ENCODE measurements around the gene NPAS3. TPM values are rescaled to one million over a fixed set of nuclear protein-coding genes. Genes with fewer than 3 reads are reported as not detected.
A peak's percentile ranks its signal among the peaks of the same experiment; 100 is the strongest.

Gene NPAS3
- total RNA-seq, 1 experiment from 2014 or later = 15.6 TPM

DNA sequence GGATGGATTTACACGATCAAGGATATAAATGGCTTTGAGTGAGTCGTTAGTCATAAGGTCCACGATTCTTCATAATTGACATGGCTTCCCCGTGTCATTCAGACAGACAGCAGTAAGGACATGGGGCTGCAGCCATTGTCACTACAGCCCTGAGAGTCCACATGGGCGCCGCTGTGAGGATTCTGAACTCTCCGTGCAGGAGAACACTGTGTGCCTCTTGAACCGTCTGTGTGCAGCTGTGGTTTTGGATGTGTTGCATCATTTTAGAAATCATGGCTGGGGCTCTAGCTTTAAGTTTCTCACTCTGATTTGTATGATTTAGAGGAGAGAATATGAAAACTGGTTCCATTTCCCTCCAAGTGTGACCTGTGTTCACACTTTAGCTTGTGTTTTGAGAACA lies 47.2 kb downstream of the NPAS3 start:
- CTCF ChIA-PET = no interaction called here

DNA sequence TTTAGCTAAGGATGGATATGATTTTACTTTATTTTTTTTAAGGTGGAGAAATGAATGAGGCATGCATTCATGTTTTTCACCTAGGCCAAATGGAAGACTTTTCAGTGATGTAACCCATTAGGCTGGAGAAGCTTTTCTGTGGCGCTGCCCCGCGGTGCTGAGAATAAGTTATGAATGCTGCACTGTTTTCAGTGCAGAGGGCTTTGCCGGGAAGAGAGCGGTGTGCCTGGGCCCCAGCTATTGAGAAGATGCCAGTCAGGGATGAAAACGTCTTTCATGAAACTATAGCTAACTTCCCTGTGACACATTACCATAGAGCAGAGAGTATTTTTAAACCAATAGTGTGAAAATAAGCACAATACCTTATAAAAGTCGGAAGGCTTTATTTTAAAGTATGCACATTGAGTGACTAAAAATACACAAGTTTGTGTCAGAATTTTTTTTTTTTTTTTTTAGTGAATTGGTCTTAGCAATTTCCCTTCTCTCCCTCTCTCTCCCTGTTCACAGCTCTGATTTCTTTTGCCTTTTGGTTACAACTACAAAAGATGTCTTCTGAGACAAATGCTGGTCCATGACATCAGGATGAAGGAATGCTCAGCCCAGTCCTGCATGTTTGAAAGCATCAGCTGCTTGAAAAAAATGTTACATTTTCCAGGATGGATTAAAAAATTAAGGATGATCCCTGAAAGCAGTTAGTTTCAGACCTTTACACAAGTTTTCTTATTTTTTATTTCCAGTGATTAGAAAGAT lies 48.3 kb downstream of the NPAS3 start:
- H3K4me1 ChIP-seq (ENCODE audit: insufficient read depth, low read length, poor library complexity, severe bottlenecking) = peaks cover 60% of the 10 kb centered on the region
- peak; percentile 90 for DNase-seq (ENCODE audit: low spot score)
- no peaks in the 10 kb centered on the region for H3K36me3 ChIP-seq (ENCODE audit: insufficient read depth, low read length, poor library complexity, severe bottlenecking)
- POLR2A ChIA-PET (ENCODE audit: low non-redundant PET) = no interaction called here
- peak overlapping the region; percentile 93 for H3K27ac ChIP-seq (ENCODE audit: low read depth, low read length, poor library complexity, severe bottlenecking)
- H3K27me3 ChIP-seq (replicated peaks; ENCODE audit: insufficient read depth, low read depth, low read length, poor library complexity) = no peaks in the 10 kb centered on the region
- TSS peak; percentile 36 for BruUV-seq (replicated peaks)
- peak overlapping the region; percentile 1 for H3K4me3 ChIP-seq (ENCODE audit: low read depth, low read length, poor library complexity, severe bottlenecking)
- no peaks in the 10 kb centered on the region for H3K9me3 ChIP-seq (ENCODE audit: low read depth, low read length, poor library complexity, severe bottlenecking)
- CTCF ChIA-PET = interaction anchor here (0.7 kb wide), 1 partner anchor 45 kb away, joined by 4 read pairs; no protein-coding TSS in a partner anchor
- no peak for TF ChIP-seq EZH2 (IDR thresholded peaks at IDR 0.05; ENCODE audit: borderline replicate concordance, low read depth, low read length, poor library complexity, severe bottlenecking)
- TF ChIP-seq, protein P1, sequence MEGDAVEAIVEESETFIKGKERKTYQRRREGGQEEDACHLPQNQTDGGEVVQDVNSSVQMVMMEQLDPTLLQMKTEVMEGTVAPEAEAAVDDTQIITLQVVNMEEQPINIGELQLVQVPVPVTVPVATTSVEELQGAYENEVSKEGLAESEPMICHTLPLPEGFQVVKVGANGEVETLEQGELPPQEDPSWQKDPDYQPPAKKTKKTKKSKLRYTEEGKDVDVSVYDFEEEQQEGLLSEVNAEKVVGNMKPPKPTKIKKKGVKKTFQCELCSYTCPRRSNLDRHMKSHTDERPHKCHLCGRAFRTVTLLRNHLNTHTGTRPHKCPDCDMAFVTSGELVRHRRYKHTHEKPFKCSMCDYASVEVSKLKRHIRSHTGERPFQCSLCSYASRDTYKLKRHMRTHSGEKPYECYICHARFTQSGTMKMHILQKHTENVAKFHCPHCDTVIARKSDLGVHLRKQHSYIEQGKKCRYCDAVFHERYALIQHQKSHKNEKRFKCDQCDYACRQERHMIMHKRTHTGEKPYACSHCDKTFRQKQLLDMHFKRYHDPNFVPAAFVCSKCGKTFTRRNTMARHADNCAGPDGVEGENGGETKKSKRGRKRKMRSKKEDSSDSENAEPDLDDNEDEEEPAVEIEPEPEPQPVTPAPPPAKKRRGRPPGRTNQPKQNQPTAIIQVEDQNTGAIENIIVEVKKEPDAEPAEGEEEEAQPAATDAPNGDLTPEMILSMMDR (conservative IDR thresholded peaks at IDR 0.05; ENCODE audit: low read depth, low read length) = no peak
- intact Hi-C loops (cut with micrococcal nuclease; ENCODE audit: unreplicated experiment) = loop anchor here (2.0 kb wide), 1 partner anchor 46 kb away; no protein-coding TSS in a partner anchor

More for the DNA sequence above, 47.2 kb downstream of the NPAS3 start:
- Histone ChIP-seq H3K9me3 (ENCODE audit: low read depth, low read length, poor library complexity, severe bottlenecking) (no peaks in the 10 kb centered on the region), H3K4me1 (ENCODE audit: insufficient read depth, low read length, poor library complexity, severe bottlenecking) (peaks cover 61% of the 10 kb centered on the region), H3K36me3 (ENCODE audit: insufficient read depth, low read length, poor library complexity, severe bottlenecking) (no peaks in the 10 kb centered on the region), H3K4me3 (ENCODE audit: low read depth, low read length, poor library complexity, severe bottlenecking) (peak overlapping the region; percentile 1), H3K27ac (ENCODE audit: low read depth, low read length, poor library complexity, severe bottlenecking) (peak overlapping the region; percentile 93), H3K27me3 (replicated peaks; ENCODE audit: insufficient read depth, low read depth, low read length, poor library complexity) (no peaks in the 10 kb centered on the region)
- DNase-seq (ENCODE audit: low spot score) = peak; percentile 65
- TF ChIP-seq EZH2 (IDR thresholded peaks at IDR 0.05; ENCODE audit: borderline replicate concordance, low read depth, low read length, poor library complexity, severe bottlenecking) = no peak
- TF ChIP-seq, protein P1 (conservative IDR thresholded peaks at IDR 0.05; ENCODE audit: low read depth, low read length) = no peak
- BruUV-seq (replicated peaks) = no TSS peak
- intact Hi-C loops (cut with micrococcal nuclease; ENCODE audit: unreplicated experiment) = loop anchor here (2.0 kb wide), 1 partner anchor 45 kb away; no protein-coding TSS in a partner anchor
- POLR2A ChIA-PET (ENCODE audit: low non-redundant PET) = interaction anchor here (0.5 kb wide), 1 partner anchor 65 kb away, joined by 3 read pairs; no protein-coding TSS in a partner anchor

DNA sequence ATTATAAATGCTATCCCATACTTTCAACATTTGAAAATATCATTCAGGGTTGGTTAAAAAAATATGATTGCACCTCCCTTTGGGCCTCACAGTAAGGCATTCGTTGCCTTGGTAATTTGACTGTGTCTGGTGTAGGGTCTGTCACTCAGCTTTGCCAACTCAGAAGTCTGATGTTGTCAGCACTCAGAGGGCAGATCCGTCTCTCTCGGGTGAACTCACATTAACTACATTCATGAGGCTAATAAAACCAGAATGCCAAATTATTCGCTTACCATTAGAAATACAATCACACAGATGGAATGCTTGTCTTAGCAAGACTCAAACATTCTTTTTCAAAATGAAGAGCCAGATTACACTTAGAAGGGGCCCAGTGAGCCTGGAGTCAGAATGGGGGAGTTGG lies 53.0 kb downstream of the NPAS3 start:
- intact Hi-C loops (cut with micrococcal nuclease; ENCODE audit: unreplicated experiment) = no loop called here
- ChIA-PET CTCF (no interaction called here), POLR2A (ENCODE audit: low non-redundant PET) (no interaction called here)
- H3K4me1 ChIP-seq (ENCODE audit: insufficient read depth, low read length, poor library complexity, severe bottlenecking) = peaks cover 45% of the 10 kb centered on the region
- no peaks in the 10 kb centered on the region for H3K36me3 ChIP-seq (ENCODE audit: insufficient read depth, low read length, poor library complexity, severe bottlenecking)
- no peaks in the 10 kb centered on the region for H3K9me3 ChIP-seq (ENCODE audit: low read depth, low read length, poor library complexity, severe bottlenecking)
- BruUV-seq (replicated peaks) = no TSS peak
- H3K27ac ChIP-seq (ENCODE audit: low read depth, low read length, poor library complexity, severe bottlenecking) = peak overlapping the region; percentile 38
- TF ChIP-seq, protein P1 (conservative IDR thresholded peaks at IDR 0.05; ENCODE audit: low read depth, low read length) = no peak
- TF ChIP-seq EZH2 (IDR thresholded peaks at IDR 0.05; ENCODE audit: borderline replicate concordance, low read depth, low read length, poor library complexity, severe bottlenecking) = no peak
- no peaks in the 10 kb centered on the region for H3K27me3 ChIP-seq (replicated peaks; ENCODE audit: insufficient read depth, low read depth, low read length, poor library complexity)
- H3K4me3 ChIP-seq (ENCODE audit: low read depth, low read length, poor library complexity, severe bottlenecking) = no peak overlapping the region
- DNase-seq (ENCODE audit: low spot score) = peak; percentile 66
